Keratinocyte (primary cell): Measurements from ENCODE around the gene RIOK1. TPM values are rescaled to one million over a fixed set of nuclear protein-coding genes. Genes with fewer than 3 reads are reported as not detected.

Experiments
- DNase-seq: peaks from one replicate; pipeline ENCODE4 v3.0.0-alpha.2; 2011; ENCODE audit warnings: low read depth, missing footprints, low spot score
- FAIRE-seq: peaks from 2 replicates; lab custom pipeline; 2011; peaks lifted over from hg19 to GRCh38; lab: Jason Lieb, UNC
- H2AFZ ChIP-seq: 2 replicates; pipeline ENCODE4 v1.6.0; 2012; ENCODE audit warnings: low read length, control low read depth, inconsistent platforms; ENCODE audit not compliant: control insufficient read depth
- H3K27ac ChIP-seq: 2 replicates; pipeline ENCODE4 v1.5.1; 2011; ENCODE audit warnings: low read length; ENCODE audit not compliant: control insufficient read depth, insufficient read depth
- H3K27me3 ChIP-seq: 3 replicates; pipeline ENCODE4 v1.6.0; 2011; ENCODE audit warnings: low read length; ENCODE audit not compliant: control insufficient read depth, insufficient read depth; ENCODE audit errors: extremely low read depth
- H3K36me3 ChIP-seq, 2 experiments: 2 replicates in 1 of 2; 3 replicates in 1 of 2; pipeline ENCODE4 v1.5.1; 2011; ENCODE audit warnings: low read length in 2 of 2, mild to moderate bottlenecking in 1 of 2; ENCODE audit not compliant: control insufficient read depth in 2 of 2, insufficient read depth in 2 of 2; ENCODE audit errors: extremely low read depth in 1 of 2
- H3K4me1 ChIP-seq: 3 replicates; pipeline ENCODE4 v1.5.1; 2011; ENCODE audit warnings: low read length; ENCODE audit not compliant: control insufficient read depth, insufficient read depth; ENCODE audit errors: extremely low read depth
- H3K4me2 ChIP-seq: 3 replicates; pipeline ENCODE4 v1.6.0; 2011; ENCODE audit warnings: low read depth, low read length; ENCODE audit not compliant: control insufficient read depth, insufficient read depth; ENCODE audit errors: extremely low read depth
- H3K4me3 ChIP-seq, 3 experiments: fragments of 200-600 bp in 1 of 3; sonication (generic) in 1 of 3; 2 replicates in 2 of 3; 3 replicates in 1 of 3; pipeline ENCODE4 v1.5.1; 2011 to 2016; ENCODE audit warnings: low read length in 3 of 3, mild to moderate bottlenecking in 3 of 3, control low read depth in 2 of 3, inconsistent platforms in 1 of 3, low read depth in 1 of 3, mixed read lengths in 1 of 3, mixed run types in 1 of 3, moderate library complexity in 1 of 3; ENCODE audit not compliant: control insufficient read depth in 2 of 3, insufficient read depth in 2 of 3; ENCODE audit errors: extremely low read depth in 1 of 3
- H3K79me2 ChIP-seq: 2 replicates; pipeline ENCODE4 v1.6.0; 2012; ENCODE audit warnings: low read length; ENCODE audit not compliant: control insufficient read depth, insufficient read depth
- H3K9ac ChIP-seq: 3 replicates; pipeline ENCODE4 v1.6.0; 2011; ENCODE audit warnings: low read length; ENCODE audit not compliant: control insufficient read depth, insufficient read depth; ENCODE audit errors: extremely low read depth
- H3K9me1 ChIP-seq: 3 replicates; pipeline ENCODE4 v1.6.0; 2011; ENCODE audit warnings: low read length; ENCODE audit not compliant: control insufficient read depth, insufficient read depth; ENCODE audit errors: extremely low read depth
- H3K9me3 ChIP-seq: 2 replicates; pipeline ENCODE4 v1.5.1; 2012; ENCODE audit warnings: low read depth, low read length; ENCODE audit not compliant: control insufficient read depth
- H4K20me1 ChIP-seq: 3 replicates; pipeline ENCODE4 v1.6.0; 2011; ENCODE audit warnings: low read length; ENCODE audit not compliant: control insufficient read depth, insufficient read depth; ENCODE audit errors: extremely low read depth
- CTCF ChIP-seq, 3 experiments: IDR thresholded peaks in 1 of 3; conservative IDR thresholded peaks in 1 of 3; optimal IDR thresholded peaks in 1 of 3; 2 replicates in 2 of 3; 3 replicates in 1 of 3; pipeline versions ENCODE3 to v1.5.1; 2011; ENCODE audit warnings: low read length in 3 of 3, mild to moderate bottlenecking in 3 of 3, moderate library complexity in 2 of 3, control low read depth in 1 of 3, inconsistent platforms in 1 of 3; ENCODE audit not compliant: insufficient read depth in 2 of 3; ENCODE audit errors: extremely low read depth in 1 of 3
- EZH2 ChIP-seq: IDR thresholded peaks from one replicate; pipeline ENCODE4 v1.6.1; 2012; ENCODE audit warnings: inconsistent platforms, mild to moderate bottlenecking, low read length, moderate library complexity
- dilution Hi-C: fragments of 300-500 bp; cut with MboI; formaldehyde crosslinking; loops from one replicate; pipeline ENCODE4 v1.7.0; 2020; ENCODE audit warnings: low sequenced_read_pairs; ENCODE audit not compliant: extremely low pct_ligation_motif_present
- polyA plus RNA-seq, 5 experiments: library from polyadenylated mRNA; depleted of rRNA in 3 of 5; stranded (reverse) in 3 of 5; stranded (forward) in 1 of 5; unstranded in 1 of 5; fragments of >200 nt; gene quantifications; 1 replicate in 1 of 5; 2 replicates in 3 of 5; 3 replicates in 1 of 5; pipeline versions ENCODE4 v1.2.1 to v1.2.3, GENCODE V29; 2011 to 2012; ENCODE audit warnings: missing spikeins in 2 of 5, low read depth in 1 of 5, low replicate concordance in 1 of 5

Gene RIOK1
- polyA plus RNA-seq, 1 donor (not counting 4 experiments of a cell fraction or from before 2014, with no cell fraction given): 11.7 TPM

- Histone ChIP-seq H3K27me3 (no peaks in the 10 kb centered on the region), H3K4me3 (no peak overlapping the region), H3K9me1 (no peaks in the 10 kb centered on the region), H3K36me3 (peaks cover 11 to 18% of the 10 kb centered on the region in 2 experiments), H2AFZ (no peak overlapping the region), H3K27ac (no peak overlapping the region), H3K9me3 (no peaks in the 10 kb centered on the region), H4K20me1 (no peaks in the 10 kb centered on the region), H3K4me2 (no peak overlapping the region), H3K9ac (no peak overlapping the region), H3K79me2 (no peaks in the 10 kb centered on the region), H3K4me1 (no peaks in the 10 kb centered on the region)
- DNase-seq: no peak
- TF ChIP-seq EZH2 (no peak), CTCF (optimal IDR thresholded peaks at IDR 0.05 in 1 of 3, IDR thresholded peaks at IDR 0.05 in 1 of 3, conservative IDR thresholded peaks at IDR 0.05 in 1 of 3; ENCODE audit: extremely low read depth in 1 of 3, insufficient read depth in 2 of 3, low read length in 3 of 3) (no peak)
- no peak for FAIRE-seq
- dilution Hi-C loops: loop anchor here (25.0 kb wide), 1 partner anchor 186 kb away; the partner anchor contains the start of gene SNRNP48
Measured at GRCh38 chr6:7401075-7401474, 11.5 kb downstream of the RIOK1 start.

DNA sequence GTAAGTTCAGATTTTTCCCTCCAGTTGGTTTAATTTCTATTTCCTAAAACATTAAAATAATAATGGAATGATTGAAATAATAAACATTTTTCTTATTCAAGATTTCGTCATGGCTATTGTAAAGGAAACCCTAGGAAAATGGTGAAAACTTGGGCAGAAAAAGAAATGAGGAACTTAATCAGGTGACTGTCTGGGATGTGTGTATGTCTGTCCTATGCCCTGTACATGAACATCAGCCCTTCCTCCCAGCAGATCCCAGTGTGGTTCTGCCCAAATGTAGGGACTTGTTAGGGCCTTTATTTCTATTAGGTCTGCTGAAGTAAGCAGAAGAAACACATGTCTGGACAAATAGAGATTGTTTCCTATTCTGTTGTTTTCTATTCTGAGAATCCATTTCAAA is 13.1 kb downstream of the RIOK1 start:
- FAIRE-seq: no peak
- dilution Hi-C loops: loop anchor here (25.0 kb wide), 1 partner anchor 185 kb away; the partner anchor contains the start of gene SNRNP48
- peaks cover 14 to 25% of the 10 kb centered on the region in 2 experiments for H3K36me3 ChIP-seq

More for the DNA sequence above, 13.1 kb downstream of the RIOK1 start:
- Histone ChIP-seq H3K4me3 (no peak overlapping the region), H4K20me1 (no peaks in the 10 kb centered on the region), H3K4me2 (no peak overlapping the region), H3K79me2 (no peaks in the 10 kb centered on the region), H3K9me1 (no peaks in the 10 kb centered on the region), H3K9me3 (no peaks in the 10 kb centered on the region), H3K9ac (no peak overlapping the region), H3K4me1 (no peaks in the 10 kb centered on the region), H3K27ac (no peak overlapping the region), H2AFZ (no peak overlapping the region), H3K27me3 (no peaks in the 10 kb centered on the region)
- DNase-seq: no peak
- TF ChIP-seq CTCF (optimal IDR thresholded peaks at IDR 0.05 in 1 of 3, IDR thresholded peaks at IDR 0.05 in 1 of 3, conservative IDR thresholded peaks at IDR 0.05 in 1 of 3; ENCODE audit: extremely low read depth in 1 of 3, insufficient read depth in 2 of 3, low read length in 3 of 3) (no peak), EZH2 (no peak)
